HG03108 (cell line): ENCODE data around the gene LRP2BP.
"Not testable (repeated sequence)": the region's sequence is repeated elsewhere in the genome, so short reads cannot be mapped to it uniquely, and the experiment has no call there.

Experiments used
- ATAC-seq: cut with Tn5 transposase; IDR thresholded peaks from one replicate; pipeline ENCODE4 v1.9.1; 2021; ENCODE audit warnings: moderate library complexity; ENCODE audit not compliant: unreplicated experiment

LRP2BP gene

DNA sequence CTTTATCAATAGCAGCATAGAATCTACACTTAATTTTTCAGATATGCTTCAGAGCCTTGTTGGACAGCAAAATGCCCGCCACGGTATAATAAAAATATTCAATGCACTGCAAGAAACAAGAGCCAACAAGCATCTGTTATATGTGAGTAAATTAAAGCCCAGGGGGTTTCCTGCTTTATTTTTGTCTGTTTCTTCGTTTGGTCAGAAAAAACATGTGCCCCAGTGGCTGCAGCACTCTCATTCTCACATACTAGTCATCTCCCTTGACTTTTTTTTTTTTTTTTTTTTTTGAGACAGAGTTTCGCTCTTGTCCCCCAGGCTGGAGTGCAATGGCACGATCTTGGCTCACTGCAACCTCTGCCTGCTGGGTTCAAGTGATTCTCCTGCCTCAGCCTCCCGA is 33.2 kb downstream of the LRP2BP start:
- ATAC-seq, result not testable (repeated sequence)

DNA sequence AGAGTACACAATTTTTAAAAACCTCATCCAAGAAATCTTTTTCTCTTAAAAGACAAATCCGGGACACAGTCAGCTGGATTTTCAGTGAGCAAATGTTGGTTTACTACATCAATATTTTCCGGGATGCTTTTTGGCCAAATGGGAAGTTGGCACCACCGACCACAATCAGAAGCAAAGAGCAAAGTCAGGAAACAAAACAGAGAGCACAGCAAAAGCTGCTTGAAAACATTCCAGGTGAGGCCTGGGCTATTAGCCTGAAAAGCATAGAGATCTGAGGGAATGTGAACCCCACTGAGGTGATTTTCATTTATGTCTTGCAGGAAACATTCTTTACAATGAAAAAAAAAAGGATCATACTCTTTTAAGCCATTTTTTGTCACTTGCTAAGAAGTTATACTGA is 33.9 kb downstream of the LRP2BP start:
- ATAC-seq, result no peak

DNA sequence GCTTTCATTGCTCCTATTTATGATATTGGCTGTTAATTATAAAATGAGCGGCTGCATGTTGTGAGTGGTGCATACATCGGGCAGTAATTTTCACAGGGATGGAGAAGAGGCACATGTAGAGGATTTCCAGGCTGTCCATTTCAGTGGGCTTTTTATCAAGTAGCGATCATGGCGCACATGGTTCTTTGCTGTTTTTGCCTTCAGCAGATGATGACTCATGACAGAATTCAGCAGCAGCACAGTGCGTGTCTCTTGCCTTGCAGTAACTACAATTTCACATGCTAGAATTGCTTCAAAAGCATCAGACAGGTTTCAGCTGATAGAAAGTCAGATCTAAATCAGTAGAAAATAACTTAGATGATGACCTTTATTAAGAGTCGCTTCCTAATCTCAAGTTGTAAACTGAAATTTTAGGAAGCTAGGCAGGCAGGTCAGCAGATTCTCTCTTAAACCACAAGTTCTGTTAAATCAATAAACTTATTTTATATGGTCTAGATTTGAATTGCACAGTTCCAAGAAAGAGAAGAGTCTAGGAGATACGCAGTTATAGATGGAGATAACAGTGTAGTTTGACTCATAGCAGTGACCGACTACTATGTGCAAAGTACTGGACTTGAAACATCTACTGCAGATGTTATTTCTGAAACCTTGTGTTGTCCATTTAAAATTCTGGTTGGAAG is 35.8 kb downstream of the LRP2BP start:
- no peak for ATAC-seq

DNA sequence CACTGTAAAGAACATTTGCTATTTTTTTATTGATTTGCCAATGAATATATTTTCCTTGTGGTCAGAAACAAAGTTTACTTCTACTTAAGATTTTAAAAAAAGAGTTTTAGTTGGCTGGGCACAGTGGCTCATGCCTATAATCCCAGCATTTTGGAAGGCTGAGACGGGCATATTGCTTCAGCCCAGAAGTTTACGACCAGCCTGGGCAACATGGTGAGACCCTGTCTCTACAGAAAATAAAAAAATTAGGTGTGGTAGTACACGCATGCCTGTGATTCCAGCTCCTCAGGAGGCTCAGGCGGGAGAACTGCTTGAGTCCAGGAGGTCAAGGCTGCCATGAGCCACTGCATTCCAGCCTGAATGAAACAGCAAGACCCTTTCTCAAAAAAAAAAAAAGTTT is 36.8 kb downstream of the LRP2BP start:
- no peak for ATAC-seq

GRCh38 chr4:185358514-185358913 is 37.2 kb downstream of the LRP2BP start:
- ATAC-seq, result no peak

DNA sequence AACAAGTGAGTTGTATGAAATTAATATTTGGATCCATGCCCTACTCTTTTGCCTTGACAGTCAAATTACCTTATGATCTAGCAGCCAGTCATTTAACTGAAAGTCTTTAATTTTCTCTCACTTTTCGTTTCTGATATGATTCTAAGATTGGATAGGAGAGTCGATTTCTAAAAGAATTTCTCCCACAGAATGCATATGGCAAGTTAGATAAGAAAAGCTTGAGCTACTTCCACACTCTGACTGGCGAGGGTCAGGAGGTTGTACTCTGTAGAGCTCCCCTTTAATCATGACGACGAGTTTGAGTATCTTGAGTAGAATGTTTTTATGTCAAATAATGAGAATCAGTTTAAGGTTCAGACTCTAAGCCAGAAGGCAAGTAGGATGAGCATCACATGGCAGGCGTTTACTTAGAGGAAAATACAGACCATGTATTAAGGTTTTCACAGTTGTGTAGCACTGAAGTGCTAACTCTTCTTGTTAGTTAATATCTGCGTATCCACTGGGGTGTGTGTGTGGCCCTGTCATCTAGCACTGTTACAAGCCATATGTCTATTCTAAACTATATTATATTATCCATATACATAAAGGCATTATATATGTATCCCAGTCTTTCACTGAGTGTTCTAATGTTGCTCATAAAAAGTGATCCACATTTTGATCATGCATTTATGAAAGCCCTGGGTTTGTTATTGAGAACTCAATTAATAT is 37.8 kb downstream of the LRP2BP start:
- ATAC-seq, result no peak

DNA sequence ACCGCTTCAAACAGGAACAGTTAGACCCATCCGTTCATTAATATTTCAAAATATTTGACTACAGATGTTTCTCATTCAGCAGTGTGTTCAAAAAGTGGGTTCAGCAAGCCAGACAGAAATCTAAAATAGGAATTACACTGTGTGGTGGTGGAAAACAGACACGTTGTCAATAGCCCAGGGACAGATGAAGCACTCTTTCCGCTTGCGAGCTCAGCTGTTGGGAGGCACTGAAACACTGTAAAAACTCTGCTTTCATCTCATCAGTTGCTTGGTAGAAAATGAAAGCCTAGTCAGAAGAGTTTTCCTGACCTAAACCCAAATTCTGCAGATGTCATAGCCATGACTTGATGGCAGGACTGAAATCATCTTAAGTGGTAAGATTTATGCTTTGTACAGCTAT is 38.5 kb downstream of the LRP2BP start:
- ATAC-seq, result no peak

- ATAC-seq, result no peak
These were observed 43.0 kb downstream of the LRP2BP start for GRCh38 chr4:185352741-185353140.

- no peak for ATAC-seq
These were observed 43.5 kb downstream of the LRP2BP start for GRCh38 chr4:185352202-185352601.

GRCh38 chr4:185351691-185352090 is 44.0 kb downstream of the LRP2BP start:
- ATAC-seq, result no peak

GRCh38 chr4:185346975-185347601 is 48.6 kb downstream of the LRP2BP start:
- ATAC-seq, result no peak

DNA sequence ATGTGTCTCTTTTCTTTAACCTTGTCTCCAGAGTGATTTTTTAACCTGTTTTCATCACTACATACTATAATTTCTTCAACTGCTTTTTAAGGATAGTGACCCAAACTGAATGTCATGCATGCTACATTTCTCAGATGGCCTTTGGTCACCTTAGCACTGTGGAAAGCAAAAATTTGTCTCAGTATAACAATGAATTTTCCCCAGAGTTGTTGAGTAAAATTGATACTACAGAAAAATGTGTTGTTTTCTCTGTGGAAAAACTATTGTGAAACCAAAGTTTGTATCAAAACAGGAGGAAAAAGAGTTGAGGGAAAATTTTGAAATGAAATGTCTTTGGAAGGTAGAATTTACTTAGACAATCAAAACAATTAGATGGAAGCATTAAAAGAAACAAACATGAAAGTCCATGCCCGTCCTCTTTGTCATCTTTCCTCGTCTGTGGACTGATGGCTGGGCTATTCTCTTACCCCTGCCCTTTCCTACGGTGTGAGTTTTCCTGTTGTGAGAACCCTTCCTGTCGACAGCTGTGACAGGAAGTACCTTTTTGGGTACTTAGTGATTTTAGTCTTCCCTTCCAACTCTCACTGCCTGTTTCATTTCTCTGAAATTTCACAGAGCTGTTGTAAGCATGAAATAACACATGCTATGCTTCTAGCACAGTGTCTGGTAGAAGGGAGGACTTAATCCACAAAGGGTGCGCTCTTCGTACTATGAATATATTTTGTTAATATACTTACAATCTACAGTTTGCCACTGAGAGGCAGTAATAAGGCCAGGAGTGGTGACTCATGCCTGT is 50.8 kb downstream of the LRP2BP start:
- peak; percentile 44 for ATAC-seq

DNA sequence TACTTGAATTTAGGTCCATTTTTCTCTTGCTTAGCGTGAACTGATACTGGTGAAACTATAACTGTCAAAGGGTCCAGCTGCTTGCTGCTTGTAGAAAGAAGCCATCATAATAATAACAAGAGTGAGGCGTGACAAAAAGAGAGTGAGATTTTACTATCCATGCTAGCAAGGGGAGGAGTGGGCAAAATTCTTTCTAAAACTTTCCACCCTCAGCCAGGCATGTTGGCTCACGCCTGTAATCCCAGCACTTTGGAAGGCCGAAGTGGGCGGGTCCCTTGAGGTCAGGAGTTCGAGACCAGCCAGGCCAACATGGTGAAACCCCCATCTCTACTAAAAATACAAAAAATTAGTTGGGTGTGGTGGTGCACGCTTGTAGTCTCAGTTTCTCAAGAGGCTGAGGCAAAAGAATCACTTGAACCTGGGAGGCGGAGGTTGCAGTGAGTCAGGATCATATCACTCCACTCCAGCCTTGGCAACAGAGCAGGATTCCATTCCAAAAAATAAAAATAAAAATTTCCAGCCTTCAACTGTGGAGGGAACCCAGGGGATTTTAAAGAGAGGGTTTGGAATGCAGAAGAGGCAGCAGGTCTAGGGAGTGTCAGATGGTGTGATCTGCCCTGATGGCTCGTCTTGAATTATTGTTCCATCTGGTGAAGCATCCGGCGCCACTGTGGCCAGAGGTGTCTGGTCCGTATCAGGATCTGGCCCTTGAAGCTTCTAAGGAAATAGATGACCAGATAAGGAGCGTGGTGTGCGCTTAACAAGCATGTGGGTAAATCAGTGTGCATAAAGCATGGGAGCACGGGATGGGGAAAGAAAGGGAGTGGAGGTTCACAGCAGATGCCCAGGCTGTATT is 51.8 kb downstream of the LRP2BP start:
- ATAC-seq, result no peak

GRCh38 chr4:185341841-185342240 is 53.9 kb downstream of the LRP2BP start:
- peak; percentile 68 for ATAC-seq

GRCh38 chr4:185341377-185341776 is 54.3 kb downstream of the LRP2BP start:
- peak; percentile 9 for ATAC-seq

DNA sequence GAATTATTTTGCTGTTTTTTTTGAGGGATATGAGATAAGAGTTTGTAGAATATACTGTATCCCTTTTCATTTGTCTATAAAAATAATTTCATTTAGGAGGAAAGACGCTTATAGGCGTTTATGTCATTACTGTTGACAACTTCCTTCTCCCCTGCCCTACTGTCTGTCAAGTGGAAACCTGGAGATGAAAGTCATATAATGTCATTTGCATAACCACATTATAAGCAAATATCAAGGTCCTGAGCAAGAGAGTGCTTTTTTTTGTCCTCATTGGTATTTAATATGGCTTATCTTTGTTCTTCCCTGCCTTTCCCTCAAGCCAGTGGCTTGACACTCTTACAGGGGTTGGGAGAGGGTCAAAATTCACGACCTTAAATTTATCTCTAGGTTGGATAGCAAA is 55.8 kb downstream of the LRP2BP start:
- no peak for ATAC-seq

- ATAC-seq, result no peak
These were observed 60.1 kb downstream of the LRP2BP start for GRCh38 chr4:185335579-185335978.

- no peak for ATAC-seq
These were observed 61.4 kb downstream of the LRP2BP start for GRCh38 chr4:185334326-185334725.

DNA sequence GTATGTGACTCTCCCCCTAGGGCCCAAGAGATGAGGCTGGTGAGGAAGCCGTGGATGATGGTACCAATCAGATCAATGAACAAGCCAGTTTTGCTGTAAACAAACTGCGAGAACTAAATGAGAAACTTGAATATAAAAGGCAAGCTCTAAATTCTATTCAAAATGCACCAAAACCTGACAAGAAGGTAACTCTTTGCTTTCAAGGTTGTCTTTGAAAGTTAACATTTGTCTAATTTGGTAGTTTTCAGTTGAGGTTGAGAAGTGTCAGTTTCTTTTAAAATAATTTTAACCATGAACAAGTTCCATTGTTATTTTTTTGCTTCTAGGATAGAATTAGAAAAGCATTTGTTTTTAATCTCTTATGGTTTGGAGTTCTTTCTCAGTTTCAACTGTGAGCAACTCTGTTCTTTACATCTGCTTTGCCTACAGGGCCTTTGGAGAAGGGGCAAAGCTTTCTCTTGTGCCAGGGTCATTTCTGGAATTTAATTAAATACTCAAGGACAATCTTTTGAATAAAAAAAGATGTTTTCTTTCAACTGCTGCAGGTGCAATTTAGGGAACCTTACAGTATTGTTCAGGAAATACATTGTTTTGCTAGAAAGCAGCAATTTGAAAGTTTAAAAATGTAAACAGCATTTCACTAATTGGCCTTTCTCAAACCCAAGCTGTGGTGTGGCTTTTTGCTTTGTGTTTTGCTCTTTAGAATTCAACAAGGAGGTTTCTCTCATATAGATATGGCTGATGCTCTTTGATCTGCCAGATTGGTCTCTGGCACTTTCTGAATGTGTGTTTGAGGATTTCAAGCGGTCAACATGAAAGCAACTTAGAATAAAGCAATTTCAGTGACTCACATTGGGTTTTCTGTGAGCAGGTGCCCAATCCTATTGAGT is 62.9 kb downstream of the LRP2BP start:
- peak; percentile 76 for ATAC-seq
